ENCODE measurements around the gene MMADHC. TPM values are rescaled to one million over a fixed set of nuclear protein-coding genes. Genes with fewer than 3 reads are reported as not detected.
"Not testable (repeated sequence)": the region's sequence is repeated elsewhere in the genome, so short reads cannot be mapped to it uniquely, and the experiment has no call there.

MMADHC gene
- total RNA-seq, 1 donor from 2014 or later: 126 TPM

DNA sequence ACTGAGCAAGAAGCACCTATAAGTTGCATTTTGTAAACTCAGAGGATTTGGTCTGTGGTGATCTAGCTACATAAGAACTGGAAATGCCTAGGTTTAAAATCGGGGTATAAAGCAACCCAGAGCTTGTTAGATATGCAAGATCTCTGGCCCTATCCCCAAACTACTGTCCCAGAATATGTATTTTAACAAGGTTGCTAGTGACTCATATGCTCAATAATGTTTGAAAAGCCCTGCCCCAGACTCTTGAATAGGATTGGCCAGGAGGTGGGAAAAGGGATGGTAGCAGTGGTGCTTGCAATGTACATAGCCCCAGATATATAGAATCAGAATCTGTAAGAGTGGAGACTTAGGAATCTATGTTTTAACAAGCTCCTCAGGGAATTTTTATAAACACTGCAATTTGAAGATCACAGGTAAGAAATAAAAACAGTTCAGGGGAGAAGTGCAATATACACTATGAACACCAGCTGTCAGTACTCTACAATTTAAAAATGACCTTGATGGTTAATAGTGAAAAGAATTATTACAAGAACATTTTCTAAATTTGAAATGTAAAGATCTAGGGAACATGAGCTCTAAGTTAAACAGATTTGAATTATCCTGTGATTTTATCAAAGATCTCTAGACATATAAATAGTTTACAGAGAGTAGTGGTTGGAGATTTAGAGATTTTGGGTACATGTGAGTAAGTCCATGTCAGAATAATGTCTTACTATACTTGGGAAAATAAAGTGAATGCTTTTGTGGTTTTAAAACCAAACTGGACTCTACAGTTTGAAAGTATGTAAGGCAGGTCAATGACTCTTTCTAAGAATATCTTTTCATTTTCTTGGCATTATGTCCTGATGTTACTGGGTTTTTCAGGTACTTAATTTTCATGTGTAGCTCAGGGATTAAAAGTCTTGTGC, 7.7 kb upstream of the MMADHC start:
- DNase-seq (ENCODE audit: low spot score): peak; percentile 63

DNA sequence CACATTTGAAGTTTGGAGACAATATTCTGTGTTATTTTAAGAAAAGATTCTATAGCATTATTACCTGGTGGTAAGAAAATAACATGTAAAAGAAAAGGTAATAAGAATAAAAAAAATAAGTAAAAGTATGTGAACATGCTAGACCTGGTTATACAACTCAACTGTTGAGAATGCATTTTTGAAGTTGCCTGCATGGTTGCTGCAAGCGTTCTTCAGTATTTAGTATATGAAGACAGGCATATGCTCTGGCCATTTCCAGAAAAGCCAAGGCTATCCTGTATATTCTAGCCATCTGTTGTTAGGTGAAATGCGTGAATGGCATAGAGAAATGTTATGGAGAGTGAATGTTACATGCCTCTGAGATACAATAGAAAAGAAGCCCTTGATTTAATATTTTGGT, 6.8 kb upstream of the MMADHC start:
- no peak for DNase-seq (ENCODE audit: low spot score)

DNA sequence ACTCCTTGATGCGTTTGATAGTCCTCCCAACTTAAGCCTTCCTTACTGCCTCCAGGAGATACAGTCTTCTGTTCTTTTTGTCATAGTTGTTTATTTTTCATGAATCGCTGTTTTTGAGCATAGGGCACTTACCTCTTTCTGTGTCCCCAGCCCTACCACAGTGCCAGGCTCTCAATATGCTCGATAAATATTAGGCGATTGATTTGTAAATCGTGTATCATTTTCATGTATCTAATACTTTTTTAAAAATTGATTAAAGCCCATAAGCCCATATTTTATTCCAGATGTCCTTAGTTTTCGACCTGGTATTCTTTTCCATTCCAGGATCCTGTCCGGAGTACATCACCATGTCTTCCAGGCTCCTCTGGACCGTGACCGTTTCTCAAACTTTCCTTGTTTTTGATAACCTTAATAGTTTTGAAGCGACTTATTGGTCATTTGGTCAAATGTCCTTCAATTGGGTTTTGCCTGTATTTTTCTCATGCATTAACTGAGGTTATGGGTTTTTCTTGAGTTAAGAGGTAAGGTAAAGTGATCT, 444 bp upstream of the MMADHC start:
- no peak for DNase-seq (ENCODE audit: low spot score)

DNA sequence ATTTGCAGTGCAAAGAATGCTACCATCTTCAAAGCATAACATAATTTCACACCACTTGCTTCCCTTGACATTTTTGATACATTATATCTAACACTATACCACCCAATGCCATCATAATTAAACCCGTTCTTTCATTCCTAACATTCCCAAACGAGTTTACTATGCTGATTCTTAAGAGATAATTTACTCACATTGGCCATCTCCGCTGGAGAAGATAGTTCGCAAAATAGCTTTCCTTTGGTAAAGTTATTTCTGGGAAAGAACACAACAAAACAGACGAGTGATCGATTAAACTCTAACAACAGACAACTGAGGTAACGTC, 716 bp downstream of the MMADHC start:
- no peak for DNase-seq (ENCODE audit: low spot score)

DNA sequence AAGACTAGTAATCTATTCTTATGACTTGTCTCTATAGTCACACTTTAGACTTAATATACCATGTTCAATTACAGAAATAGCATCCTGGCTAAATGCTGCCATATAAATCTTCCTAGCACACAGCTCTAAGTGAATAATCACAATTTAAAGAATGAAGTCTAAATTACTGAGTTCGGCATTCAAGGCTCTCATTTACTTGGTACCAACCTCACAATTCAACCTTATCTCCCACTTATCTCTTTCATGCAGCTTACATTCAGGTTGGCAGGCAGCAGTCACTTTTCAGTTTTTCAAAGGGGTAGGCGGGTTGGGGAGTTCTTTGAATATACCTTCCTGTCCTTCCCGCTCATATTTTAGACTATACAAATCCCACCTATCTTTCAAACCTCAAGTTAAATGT, 1.5 kb downstream of the MMADHC start:
- DNase-seq (ENCODE audit: low spot score): no peak

DNA sequence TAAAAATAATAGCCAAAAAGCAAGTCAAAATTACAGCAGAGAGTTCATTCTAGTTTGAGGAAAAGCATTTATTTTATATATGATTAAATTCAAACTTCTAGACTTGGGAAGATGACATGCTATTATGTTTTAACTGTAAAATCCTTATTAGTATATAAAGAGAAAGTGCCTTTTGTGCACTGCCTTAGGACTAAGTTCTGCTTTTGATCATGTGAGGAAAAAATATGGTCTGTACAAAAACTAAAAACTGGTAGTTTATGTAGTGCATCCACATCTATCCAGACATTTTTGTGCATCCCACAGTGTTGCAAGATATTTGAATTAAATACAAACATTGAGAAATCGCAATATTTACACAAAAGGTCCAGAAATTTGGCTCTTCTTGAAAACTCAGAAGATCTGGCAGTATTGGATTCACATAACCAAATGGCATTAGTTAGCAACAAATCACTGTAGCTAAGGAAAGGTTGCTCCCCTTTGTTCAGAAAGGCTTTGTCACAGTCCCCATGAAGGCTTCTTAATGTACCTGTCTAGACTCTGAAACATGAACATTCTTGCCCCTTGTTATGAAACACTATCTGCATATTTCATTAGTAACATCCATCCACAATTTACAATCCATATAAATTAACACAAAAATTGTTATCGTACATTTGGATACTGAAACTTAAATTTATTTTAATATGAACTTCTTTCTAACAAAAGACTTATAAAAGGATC, 2.2 kb downstream of the MMADHC start:
- no peak for DNase-seq (ENCODE audit: low spot score)

DNA sequence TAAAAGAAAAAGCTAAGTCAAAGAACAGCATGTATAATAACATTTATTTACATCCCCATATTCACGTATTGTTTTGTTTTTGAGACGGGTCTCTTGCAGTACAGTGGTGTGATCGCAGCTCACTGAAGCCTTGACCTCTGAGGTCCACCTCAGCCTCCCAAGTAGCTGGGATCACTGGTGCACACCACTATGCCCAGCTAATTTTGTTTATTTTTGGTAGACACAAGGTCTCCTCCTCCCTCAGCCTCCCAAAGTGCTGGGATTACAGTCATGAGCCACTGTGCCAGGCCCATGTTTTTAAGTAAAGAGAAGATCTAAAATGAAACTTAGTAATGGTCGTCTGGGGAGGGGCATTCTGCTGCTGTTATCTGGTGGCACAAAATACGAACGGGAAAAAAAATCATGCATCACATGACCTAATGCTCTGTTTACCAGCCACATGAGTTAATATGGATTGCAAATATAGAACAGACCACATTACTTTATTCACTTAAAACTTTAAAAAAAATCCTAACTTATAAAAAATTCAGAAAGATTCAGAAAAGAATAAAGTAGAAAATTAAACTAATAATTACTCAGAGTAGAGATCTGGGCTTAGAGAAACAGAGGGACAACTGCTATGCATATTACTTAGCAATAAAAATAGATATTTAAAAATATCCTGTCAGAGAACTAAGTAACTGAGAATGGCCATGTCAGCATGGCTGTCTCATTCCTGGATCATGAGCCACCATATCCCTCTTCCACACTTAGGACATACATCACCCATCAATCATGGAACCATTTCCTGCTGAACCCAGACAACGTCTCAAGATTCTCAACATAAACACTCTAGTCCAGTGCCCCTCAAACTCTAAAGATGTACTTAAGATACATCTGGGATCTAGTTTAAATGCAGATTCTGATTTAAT, 7.3 kb downstream of the MMADHC start:
- no peak for DNase-seq (ENCODE audit: low spot score)

DNA sequence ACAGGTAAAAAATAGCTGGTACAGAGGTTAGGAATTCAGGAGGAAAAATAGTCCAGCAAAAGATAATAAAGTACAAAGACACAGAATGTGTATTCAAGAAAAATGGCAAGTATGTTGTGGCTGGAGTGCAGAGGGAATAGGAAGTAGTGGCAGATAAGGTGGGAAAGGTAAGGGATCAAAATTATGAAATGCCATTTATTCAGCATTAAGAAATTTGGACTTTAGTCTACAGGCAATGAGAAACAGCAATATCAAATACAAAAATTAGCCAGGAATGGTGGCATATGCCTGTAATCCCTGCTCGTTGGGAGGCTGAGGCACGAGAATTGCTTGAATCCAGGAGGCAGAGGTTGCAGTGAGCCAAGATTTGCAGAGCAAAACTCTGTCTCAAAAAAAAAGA, 10.3 kb downstream of the MMADHC start:
- no peak for DNase-seq (ENCODE audit: low spot score)

DNA sequence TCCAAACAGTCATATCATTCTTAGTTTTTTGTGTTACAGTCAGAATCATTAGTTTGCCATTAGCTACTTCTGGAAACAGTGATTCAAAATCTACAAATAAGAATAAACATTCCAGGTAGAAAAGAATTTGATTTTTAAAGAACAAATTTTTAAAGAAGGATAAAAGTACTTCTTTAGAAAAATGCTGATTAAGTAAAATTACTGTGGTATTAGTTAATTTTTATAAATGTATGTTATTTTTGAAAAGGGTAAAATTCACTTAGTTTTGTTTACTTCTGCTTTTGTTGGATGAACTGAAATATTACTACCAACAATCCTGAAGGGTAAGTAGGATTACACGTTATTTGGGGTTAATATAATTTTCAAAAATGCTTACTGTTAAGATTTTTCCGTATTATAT, 11.8 kb downstream of the MMADHC start:
- no peak for DNase-seq (ENCODE audit: low spot score)

DNA sequence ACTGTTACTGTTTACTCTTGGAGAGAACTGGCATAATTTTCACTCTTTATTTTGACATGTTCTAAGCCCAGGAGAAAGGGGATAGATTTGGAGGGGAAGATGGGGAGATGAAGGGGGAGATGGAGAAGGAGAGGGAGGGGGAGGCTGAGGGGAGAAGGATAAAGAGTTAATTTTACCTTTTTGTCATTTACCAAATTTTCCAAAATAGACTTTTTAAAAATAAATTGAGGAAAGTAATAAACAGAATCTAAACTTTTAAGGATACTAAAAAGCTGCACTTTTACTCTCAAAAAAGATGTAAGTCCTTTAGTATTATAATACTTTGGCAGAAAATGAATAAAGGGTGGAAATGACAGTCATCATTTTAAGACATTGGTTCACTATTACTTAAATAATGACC, 12.3 kb downstream of the MMADHC start:
- no peak for DNase-seq (ENCODE audit: low spot score)

DNA sequence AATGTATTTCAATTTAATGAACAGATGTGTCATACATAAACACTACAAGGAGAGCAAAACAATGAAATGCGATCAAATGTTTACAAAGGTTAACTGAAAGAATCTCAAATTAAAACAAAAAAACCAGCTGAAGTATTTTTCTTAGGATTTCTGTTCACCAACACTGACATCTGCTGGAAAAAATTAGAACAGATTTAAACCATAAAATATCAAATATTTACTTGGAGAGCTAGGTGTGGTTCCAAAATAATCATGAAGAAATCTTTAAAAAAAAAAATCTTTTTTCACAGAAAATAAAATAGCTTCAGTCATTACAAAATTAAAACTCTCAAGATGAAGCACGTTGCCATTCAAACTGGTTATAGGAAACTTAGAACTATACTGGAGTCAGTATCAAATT, 13.8 kb downstream of the MMADHC start:
- DNase-seq (ENCODE audit: low spot score): no peak

DNA sequence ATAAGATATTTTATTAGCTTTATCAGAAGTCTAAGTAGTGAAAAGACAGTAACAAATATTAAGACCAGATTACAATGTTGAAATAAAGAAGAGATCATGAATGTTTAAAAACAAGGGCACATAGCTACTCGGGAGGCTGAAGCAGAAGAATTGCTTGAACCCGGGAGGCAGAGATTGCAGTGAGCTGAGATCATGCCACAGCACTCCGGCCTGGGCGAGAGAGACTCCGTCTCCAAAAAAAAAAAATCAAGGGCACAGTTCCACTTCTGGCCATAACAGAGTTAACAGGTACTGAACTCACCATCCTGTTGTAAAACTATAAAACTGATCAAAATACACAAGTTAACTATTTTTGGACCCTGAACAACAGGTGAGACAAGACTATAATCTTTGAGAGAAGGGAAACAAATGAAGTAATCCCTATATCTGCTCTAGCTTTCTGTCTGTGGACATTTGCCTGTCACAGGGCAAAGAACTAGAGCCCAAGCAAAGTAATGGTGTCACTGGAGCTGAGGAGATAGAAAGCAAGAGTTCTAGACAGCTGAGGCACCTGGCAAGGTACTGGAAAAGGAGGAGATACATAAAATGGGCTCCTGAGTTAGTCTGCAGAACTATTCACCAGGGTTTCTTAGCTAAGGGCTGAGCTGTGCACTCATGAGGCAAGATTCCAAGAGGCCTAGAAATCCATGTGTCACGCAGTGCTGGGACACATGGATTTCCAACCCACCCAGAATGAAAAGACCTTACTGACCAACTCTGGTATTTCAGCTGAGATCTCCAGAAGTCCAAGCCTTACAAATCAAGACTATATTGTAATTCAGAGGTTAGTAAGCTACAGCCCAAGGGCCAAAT, 15.2 kb downstream of the MMADHC start:
- no peak for DNase-seq (ENCODE audit: low spot score)

DNA sequence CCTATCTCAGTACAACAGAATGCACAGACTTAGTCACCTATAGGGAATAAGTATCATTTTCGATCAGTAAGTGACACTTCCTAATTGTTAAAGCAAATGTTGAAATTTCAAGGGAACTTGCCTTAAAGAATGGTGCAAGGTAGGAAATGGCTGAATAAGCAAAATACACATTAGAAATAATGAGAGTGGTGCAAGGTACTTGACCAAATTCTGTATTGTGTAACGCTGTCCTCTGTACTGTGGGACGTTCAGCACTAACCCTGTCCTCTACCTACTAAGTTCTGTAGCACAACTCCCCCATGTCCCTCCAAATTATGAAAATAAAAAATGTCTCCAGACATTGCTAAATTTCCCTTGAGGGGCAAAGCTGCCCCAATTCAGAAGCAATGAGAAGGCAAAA, 19.4 kb downstream of the MMADHC start:
- DNase-seq (ENCODE audit: low spot score): no peak

DNA sequence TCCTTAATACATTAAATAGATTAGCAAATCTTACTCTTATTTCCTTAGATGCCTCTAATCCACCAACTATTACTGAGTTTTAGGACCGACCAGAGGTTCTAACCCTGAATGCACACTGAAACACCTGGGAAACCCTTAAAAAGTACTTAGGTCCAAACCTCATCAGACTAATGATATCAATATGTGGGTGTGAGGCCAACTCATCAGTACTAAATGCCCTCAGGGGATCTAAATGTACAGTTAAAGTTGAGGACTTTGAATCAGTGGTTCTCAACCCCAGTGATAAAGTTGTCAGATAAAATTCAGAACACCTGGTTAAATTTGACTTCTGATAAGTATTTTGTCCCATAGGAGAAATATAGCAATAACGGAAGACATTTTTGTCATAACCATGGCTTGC, 20.9 kb downstream of the MMADHC start:
- no peak for DNase-seq (ENCODE audit: low spot score)

DNA sequence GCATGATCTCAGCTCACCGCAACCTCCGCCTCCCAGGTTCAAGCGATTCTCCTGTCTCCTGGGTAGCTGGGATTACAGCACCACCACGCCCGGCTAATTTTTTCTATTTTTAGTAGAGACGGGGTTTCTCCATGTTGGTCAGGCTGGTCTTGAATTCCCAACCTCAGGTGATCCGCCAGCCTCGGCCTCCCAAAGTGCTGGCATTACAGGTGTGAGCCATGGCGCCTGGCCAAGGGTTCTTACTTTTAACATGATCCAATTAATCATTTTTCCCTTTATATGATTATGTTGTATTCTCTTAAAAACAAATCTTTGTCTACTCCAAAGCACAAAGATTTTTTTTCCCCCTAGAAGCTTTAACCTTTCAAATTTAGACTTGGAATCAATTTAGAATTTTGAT, 21.9 kb downstream of the MMADHC start:
- not testable (repeated sequence) for DNase-seq (ENCODE audit: low spot score)

DNA sequence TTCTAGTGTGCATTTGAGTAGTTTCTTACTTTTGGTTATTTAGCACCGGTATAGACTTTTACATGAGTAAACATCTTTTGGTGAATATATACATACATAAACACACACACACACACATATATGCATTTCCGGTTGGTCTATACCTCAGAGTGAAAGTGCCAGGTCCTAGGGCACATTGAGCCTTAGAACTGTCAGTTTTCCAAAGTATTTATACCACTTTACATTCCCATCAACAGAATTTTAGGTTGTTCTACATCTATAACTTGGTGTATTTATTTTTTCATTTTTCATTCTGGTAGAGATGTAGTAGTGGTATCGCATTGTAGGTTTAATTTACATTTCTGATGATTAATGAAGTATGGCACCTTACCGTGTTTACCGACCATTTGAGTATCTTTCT, 22.6 kb downstream of the MMADHC start:
- DNase-seq (ENCODE audit: low spot score): no peak

DNA sequence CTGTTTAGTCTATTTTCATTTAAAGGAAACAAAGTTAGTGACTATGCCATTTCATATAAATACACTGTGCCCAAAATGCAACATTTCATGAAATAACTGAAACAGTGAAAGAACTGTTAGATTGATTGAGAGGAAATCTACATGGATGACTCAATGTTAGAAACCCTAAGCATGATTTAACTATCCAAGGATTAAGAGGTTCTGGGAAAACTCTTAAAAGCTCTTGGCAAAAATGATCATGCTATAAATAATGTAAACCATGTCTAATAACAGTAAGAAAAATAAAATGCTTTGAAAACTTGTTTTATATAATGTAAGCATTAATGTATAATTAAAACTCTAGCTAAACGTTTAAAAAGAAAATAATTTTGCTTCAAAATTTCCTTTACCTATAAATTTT, 23.5 kb downstream of the MMADHC start:
- peak; percentile 51 for DNase-seq (ENCODE audit: low spot score)

DNA sequence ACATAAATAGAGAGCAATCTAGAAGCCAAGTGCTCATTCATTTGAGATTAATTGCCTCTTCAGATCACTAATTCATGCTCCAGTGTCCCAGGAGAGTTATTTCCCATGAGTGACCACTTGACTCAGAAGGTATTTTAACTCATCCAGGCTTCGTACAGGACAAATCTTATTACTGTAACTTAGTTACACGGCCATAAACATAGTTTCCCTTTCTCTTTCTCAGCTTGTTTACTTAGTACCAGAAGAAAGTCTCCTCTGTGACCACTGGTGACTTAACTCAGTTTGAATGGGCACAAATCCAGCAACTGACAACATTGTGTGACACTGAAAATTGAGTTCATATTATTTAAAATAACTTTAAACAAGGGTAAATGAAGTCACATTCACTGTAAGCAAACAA, 25.3 kb downstream of the MMADHC start:
- no peak for DNase-seq (ENCODE audit: low spot score)

DNA sequence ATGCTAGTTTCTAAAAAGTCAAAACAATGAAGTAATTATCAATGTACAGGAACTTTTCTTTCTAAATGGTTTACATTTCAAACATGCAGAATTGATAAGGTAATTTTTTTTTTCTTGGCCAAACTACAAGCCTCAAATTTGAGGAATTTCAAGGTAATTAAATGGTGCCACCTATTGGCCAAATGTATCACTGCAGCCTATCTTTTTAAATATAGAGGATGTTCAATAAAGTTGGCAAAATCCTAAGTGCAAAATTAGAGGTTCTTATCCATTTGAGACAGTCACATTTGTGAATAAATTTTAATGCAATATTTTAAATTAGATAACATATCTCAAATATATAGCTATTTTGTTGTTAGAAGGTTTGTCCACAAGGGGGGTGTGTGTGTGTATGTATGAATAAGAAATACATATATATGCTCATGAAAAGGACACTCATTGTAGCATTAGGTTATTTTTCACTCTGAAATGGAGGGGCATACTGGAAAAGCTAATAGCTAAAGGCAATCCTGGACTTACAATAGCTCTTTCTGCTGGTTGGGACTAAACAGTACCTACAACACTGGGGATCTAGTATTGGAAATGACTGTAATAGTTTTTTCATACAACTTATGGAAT, 26.2 kb downstream of the MMADHC start:
- DNase-seq (ENCODE audit: low spot score): peak; percentile 56

DNA sequence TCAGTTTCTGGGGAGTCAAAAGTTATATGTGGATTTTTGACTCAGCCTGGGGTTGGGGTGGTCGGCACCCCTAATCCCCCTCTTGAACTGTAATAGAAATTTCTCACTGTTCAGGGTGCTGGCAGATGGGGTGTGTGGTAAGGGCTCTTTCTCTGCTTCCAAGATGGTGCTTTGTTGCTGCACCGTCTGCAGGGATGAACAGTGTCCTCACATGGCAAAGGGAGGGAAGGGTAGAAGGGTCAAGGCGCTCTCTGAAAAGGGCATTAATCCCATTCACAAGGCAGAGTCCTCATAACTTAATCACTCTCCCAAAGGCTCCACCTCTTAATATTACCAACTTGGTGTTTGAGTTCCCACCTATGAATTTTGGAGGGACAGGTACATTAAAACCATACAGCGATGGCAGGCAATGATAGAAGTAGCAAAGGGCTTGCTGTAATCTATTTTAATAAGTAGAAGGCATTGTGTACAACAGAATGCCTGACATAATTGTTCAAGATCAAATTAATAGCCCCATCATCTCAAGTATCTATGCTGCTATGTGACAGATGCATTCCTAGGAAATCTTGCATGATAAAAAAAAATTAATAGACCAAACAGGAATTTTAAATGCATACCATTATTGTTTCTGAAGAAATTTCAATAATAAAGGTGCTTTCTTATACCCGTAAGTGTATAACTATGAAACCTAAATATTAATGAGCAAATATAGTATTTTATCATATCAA, 28.1 kb downstream of the MMADHC start:
- DNase-seq (ENCODE audit: low spot score): no peak

Data from umbilical cord (tissue), 2 donors.